Measurements from ENCODE around the gene TPO.
"Not testable (repeated sequence)": the region's sequence is repeated elsewhere in the genome, so short reads cannot be mapped to it uniquely, and the experiment has no call there.

Gene TPO

DNA sequence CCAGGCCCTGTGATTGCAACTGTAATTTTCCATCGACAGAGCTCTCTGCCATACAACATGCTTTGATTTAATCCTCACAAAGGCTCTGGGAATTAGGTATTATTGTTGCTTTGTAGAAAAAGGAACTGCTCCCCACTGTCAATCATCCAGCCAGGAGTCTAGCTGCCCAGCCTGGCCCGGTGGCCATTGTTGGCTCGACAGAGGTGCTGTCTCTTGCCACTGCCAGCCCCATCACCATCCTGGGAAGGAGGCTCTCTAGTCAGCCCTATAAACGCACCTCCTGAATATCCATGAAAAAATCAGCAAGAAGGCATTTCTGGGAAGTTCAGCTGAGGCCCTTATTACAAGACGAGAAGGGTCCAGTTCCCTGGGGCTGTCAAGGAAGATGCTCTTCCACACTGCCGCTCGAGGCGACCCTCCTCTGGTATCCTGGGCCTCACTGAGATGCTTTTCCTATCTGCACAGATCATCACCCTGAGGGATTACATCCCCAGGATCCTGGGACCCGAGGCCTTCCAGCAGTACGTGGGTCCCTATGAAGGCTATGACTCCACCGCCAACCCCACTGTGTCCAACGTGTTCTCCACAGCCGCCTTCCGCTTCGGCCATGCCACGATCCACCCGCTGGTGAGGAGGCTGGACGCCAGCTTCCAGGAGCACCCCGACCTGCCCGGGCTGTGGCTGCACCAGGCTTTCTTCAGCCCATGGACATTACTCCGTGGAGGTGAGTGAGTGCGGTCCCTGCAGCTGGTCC lies 71.0 kb downstream of the TPO start:
- no peak for DNase-seq (ENCODE audit: low read depth)

DNA sequence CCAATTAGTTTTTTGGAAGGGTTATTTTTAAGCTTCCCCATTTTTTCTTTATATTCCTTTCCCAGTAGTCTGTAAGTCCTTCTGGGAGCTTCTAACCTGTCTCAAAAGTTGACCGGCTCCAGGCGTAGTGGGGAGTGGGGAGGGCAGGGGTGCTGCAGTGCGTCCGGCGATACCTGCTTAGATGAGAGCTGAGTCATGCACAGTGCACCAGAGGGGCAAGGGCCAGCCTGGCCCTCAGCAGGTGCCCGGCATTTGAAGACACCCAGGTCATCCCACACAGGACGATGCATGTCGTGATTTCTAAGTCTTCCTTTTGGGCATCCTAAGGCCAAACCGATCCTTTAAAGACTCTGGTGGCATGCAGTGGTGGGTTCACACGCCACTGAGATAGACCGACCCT lies 73.4 kb downstream of the TPO start:
- DNase-seq (ENCODE audit: low read depth) = no peak

DNA sequence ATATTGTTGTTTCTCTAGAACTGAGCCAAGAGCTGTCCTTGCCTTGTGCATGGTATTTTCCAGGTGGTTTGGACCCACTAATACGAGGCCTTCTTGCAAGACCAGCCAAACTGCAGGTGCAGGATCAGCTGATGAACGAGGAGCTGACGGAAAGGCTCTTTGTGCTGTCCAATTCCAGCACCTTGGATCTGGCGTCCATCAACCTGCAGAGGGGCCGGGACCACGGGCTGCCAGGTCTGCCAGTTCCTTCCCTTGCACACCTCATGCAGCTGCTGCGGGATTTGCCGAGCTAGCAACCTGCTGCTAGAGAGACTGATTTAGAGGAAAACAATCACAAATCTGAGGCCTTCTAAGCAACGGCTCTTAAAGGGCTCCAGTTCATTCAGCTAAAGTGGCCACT lies 74.5 kb downstream of the TPO start:
- DNase-seq (ENCODE audit: low read depth) = no peak

DNA sequence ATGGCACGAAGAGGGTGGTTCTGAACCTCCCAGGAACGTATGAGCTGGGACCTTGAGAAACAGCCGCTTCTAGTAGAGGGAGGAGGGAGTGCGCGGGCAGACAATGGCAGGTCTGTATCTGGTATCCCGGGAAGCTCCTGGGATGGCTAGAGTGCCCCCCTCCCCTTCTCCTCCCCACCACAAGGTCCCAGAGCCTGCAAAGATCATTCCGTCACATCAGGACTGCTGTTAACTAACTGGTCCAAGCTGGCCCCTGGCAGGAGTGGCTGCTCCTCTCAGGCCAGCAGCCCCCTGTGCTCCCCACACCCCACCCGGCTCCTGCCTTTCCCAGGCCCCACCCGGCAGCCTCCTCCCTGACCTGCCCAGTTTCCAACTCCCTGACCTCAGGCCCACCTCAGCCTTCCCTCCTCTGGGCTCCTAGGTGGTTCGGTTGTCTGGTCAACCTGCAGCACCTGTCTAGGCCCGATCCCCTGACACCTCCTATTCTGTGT lies 75.0 kb downstream of the TPO start:
- DNase-seq (ENCODE audit: low read depth) = no peak

DNA sequence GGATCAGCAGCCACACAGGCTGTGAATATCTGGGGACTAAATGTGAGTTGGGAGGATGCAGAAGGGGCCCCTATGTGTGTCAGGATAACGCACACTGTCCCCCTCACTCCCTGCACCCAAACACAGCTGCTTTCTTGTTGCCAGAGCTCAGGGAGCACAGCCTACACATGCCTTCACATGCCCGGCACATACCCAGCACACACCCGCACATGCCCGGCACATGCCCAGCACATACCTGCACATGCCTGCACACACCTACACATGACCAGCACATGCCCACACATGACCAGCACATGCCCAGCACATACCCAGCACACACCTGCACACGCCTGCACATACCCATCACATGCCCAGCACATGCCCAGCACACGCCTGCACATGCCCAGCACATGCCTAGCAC lies 75.6 kb downstream of the TPO start:
- DNase-seq (ENCODE audit: low read depth) = no peak

DNA sequence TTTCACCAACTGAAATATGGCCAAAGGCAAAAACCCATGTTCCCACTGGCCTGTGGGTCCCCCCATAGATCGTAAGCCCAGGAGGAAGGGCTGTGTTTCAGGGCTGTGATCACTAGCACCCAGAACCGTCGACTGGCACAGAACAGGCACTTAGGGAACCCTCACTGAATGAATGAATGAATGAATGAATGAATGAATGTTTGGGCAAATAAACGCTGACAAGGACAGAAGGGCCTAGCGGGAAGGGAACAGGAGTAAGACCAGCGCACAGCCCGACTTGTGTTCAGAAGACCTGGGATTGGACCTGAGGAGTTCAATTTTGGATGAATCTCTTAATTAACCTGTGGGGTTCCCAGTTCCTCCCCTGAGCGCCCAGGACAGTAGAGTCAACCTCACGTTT lies 76.2 kb downstream of the TPO start:
- DNase-seq (ENCODE audit: low read depth) = no peak

DNA sequence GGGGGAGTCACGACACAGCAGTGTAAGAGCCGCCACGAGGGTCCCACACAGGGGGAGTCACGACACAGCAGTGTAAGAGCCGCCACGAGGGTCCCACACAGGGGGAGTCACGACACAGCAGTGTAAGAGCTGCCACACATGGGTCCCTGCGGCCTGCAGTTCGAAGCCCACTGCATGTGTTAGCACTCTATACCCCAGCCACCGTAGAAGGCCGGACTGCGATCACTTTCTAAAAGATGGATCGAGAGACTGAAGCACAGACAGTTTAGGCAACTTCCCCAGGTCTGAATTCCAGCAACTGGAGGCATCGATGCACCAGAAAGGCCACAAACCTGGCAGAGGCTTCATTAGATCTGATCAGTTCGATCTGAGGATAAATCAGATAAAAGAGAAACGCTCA lies 77.1 kb downstream of the TPO start:
- DNase-seq (ENCODE audit: low read depth) = not testable (repeated sequence)

DNA sequence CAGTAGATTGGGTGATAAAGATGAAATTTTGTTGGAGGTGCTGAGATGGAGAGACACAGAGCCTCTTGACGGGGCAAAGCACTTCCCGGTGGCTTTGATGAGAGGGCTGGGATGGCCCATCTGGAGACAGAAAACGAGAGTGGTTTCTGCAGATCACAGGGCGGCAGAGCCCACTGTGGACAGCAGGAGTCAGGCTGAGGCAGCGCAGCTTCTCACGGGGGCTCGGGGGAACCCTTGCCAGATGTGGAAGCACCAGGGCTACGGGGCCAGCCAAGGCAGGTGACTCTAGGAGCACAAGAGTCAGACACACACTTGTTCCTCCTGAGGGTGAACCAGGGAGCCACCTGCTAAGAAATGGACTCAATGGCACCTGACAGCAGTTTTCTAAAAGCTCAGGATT lies 78.5 kb downstream of the TPO start:
- DNase-seq (ENCODE audit: low read depth) = no peak

DNA sequence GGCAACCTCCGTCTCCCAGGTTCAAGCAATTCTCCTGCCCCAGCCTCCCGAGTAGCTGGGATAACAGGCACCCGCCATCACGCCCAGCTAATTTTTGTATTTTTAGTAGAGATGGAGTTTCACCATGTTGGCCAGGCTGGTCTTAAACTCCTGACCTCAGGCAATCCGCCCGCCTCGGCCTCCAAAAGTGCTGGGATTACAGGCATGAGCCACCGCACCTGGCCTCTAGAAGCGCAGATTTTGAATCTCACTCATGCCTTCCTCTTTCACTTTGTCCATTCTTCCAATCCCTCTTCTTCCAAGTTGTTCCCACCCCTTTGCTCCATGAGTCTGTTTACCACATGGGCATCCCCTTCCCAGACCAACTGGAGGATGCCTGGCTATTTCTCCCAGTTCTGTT lies 79.0 kb downstream of the TPO start:
- DNase-seq (ENCODE audit: low read depth) = not testable (repeated sequence)

DNA sequence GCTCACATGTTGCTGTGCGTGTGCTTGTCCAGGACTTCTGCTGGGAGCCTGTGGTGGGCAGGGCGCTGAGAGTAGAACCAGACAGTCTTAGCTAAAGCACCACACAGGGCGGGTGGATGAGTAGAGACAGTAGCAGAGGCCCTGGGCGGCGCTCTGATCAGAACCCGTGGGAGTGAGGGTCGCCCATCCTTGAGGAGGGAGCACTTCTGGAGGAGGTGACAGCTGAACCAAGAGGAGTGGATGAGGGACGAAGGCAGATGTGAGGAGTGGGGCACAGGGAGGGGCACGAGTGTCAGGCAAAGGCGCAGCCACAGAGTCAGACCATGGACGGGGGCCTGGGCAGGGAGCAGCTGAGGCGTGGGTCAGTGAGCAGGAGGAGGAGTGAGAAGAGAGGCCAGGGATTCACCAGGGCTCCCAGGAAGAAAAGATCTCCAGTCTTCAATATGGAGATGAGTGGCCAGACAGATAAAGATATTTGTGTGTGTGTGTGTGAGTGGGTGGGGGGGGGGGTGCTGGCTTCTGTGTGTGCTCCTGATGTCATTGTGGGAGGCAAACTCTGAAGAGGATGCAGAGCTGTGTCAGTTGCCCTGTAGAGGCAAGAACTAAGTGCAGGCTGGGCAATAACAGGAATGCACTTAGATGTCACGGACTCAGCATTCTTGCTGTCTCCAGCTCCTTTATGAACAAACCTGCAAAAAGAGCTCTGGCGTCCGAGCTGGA lies 79.6 kb downstream of the TPO start:
- DNase-seq (ENCODE audit: low read depth) = no peak

DNA sequence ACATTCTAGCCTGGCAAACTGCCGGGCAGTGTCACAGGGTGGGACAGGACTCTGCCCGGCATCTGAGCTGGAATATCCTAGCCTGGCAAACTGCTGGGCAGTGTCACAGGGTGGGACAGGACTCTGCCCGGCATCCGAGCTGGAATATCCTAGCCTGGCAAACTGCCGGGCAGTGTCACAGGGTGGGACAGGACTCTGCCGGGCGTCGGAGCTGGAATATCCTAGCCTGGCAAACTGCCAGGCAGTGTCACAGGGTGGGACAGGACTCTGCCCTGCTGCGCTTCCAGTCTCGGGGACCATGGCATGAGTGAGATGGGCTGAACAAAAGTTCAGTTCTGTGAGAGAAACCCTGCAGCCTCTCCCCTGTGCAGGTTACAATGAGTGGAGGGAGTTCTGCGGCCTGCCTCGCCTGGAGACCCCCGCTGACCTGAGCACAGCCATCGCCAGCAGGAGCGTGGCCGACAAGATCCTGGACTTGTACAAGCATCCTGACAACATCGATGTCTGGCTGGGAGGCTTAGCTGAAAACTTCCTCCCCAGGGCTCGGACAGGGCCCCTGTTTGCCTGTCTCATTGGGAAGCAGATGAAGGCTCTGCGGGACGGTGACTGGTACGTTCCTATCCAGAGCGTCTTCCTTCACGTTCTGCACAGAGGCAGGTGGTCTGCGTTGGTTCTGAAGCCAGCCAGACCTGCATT lies 80.3 kb downstream of the TPO start:
- DNase-seq (ENCODE audit: low read depth) = no peak

DNA sequence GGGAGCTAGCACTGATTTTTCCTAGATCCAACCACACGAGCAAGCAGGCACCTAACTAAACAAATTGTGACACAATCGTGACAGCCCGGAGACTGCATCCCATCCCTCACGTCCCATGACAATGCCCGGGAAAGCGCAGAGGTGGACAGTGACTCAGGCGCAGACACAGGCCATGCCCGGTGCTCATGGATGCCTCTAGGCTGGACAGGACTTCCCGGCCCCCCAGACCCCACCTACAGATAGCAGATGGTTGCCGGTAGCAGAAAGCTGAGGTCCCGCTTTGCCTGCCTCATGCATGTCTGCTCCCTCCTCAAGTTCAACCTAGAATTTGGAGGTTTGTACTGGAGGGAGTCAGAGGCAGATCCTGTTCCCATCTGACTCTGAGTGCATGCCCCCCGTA lies 81.0 kb downstream of the TPO start:
- no peak for DNase-seq (ENCODE audit: low read depth)

DNA sequence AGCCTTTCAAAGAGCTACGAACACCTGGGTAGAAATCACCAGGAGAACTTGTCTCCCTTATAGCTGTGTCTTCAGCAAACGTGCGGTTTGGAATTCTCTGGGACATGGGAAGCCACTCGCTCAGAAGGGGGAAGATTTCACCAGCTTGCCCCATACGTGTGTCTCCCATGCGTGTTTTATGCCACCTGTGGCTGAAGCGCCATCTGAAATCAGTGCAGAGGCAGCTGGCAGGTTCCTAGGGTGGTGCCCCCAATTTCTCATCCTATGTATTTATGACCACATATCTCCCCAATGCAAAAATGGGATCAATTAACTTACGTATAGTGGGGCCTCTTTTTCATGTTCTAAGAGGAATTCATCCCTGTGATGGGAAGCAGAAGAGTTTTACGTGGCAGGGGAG lies 81.6 kb downstream of the TPO start:
- no peak for DNase-seq (ENCODE audit: low read depth)

DNA sequence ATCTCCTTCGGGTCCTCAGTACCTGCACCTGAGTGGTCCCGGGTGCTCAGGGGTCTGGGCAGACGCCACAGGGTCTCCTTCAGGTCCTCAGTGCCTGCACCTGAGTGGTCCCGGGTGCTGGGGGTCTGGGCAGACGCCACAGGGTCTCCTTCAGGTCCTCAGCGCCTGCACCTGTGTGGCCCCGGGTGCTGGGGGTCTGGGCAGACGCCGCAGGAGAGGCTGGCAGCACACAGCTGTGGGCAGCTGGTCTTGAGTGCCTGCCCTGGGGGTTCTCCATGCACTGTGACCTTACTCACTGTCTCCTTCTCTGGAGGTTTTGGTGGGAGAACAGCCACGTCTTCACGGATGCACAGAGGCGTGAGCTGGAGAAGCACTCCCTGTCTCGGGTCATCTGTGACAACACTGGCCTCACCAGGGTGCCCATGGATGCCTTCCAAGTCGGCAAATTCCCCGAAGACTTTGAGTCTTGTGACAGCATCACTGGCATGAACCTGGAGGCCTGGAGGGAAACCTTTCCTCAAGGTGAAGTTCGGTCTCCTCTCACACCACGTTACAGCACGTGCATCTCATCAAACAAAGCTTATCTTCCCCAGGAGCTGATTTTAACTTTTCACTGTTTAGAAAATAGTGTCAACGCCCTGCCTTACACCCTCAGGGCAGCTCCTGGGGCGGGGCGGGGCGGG lies 82.6 kb downstream of the TPO start:
- DNase-seq (ENCODE audit: low read depth) = no peak

DNA sequence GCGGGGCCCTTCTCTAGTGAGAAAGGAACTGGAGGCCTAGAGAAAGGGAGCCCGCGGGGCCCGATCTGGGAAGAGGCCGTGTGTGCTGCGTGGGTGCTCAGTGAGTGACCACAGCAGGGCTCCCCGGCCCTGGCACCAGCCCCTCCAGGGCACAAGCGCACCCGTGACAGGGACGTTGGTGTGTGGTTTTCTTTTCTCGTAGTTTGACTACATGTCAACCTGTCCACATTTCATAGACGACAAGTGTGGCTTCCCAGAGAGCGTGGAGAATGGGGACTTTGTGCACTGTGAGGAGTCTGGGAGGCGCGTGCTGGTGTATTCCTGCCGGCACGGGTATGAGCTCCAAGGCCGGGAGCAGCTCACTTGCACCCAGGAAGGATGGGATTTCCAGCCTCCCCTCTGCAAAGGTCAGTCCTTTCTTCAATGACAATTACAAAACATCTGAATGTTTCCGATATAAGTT lies 83.1 kb downstream of the TPO start:
- DNase-seq (ENCODE audit: low read depth) = no peak

DNA sequence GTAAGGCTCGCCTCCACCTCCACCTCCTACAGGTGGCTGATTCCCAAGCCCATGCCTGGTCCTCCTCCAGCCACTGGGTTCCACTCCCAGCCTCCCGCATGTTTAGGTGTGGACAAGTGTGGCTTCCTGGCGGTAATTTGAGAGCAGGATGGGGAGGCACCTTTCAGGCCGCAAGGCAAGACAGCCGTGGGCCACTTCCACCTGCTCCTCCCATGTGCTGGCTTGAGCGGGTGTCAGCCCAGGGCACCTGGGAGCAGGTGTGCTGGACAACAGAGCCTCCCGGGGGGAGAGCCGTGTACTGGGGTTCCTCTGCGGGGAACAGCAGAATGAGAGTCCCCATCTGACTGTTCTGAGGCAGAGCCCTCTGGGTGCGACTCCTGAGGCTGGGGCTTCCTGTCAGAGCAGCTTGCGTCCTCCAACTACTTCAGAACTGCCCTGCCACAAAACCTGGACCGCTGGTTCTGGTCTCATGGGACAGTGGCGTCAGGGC lies 83.9 kb downstream of the TPO start:
- DNase-seq (ENCODE audit: low read depth) = no peak

DNA sequence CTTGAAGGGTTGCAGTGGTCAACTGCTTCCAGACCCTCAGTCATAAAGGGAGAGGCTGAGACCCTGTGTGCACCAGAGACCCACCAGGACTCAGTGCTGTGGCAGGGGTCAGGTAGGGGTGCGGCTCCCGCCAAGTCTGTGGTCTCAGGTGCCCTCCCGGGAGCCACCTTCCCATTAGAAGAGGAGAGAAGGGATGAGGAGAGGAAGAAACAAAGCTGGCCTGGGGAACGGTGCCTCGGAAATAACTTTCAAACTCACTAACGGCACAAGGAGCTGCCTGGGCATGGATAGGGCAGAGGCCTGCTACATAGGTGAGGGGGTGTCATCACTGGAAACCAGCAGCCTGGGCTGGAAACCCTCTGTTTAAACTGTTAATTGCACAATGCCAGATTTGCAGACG lies 84.9 kb downstream of the TPO start:
- no peak for DNase-seq (ENCODE audit: low read depth)

DNA sequence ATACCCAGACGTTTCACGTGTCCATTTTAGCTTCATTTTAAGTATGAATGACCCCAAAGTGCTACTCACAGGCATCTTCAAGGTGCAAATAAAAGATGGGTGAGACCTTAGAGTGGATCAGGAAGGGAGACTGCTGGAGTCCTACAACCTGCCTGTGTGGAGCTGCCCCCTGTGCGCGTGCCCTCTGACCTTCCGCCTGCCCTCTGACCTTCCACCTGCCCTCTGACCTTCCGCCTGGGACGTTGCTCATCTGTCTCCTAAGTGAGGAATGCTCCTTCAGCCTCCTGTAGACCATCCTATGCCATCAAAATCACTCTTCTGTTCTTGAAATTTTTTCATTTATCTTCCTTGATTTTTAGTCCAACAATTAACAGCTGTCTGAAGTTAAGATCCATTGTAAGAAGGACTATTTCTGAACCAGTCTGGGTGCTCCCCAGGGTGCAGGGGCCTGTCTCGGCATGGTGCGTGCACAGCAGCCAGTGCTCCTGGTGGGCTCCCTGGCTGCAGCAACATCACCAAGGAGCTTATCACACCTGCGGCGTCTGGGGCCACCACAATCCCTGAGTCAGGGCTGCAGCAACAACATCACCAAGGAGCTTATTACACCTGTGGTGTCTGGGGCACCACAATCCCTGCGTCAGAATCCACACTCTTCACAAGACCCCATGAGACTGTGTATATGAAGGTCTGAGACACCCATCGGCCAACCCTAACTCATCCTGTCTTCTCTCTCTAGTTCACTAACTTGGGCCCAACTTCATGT lies 86.0 kb downstream of the TPO start:
- DNase-seq (ENCODE audit: low read depth) = no peak

DNA sequence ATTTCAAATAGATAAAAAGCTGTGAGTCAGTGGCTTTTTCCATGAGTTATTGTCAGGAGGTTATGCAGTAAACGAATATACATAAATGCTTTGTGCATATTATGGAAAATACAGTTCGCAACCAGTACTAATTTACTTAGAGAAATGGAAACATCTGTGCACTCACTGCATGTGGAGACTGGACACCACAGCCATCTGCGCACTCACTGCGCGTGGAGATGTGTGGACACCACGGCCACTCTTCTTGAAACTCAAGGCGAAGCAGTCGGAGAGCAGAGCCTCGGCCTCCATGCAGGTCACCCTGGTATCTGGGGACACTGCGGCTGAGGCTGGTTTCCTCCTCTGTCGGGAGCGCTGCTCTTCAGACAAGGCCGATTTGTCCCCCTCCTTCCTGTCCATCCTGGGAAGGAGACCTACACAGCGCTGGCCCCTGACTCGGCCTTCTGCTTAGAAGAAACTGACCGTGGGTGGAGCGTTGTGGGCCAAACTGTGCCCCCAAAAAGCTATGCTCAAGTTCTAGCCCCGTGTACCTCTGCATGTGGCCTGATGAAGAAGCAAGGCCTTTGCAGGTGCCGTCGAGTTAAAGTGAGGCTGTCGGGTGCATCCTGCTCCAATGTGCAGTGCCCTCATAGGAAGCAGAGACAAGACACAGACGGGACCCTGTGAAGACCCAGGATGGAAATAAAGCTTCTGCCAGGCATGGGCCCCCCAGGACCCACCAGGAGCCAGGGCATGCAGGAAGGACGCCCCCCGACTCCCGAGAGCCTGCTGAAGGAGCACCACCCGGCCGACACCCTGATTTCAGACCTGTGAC lies 88.0 kb downstream of the TPO start:
- no peak for DNase-seq (ENCODE audit: low read depth)

DNA sequence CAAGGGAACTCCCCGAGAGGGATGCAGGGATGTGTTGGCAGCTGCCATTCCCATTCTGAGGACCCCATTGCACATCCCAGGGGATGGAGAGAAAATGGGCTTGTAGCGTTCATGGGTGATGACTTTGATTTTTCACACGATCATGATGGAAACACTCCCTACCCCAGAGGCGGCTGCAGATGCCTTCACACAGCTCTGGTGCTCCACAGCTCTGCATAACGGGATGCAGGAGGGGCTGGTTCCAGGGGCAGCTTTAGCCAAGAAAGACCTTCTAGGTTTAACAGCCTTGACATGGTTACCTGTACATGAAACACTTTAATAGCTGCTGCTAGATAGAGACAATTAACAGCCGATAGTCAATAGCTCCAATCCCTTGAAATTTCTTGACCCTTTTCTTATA lies 88.7 kb downstream of the TPO start:
- no peak for DNase-seq (ENCODE audit: low read depth)

DNA sequence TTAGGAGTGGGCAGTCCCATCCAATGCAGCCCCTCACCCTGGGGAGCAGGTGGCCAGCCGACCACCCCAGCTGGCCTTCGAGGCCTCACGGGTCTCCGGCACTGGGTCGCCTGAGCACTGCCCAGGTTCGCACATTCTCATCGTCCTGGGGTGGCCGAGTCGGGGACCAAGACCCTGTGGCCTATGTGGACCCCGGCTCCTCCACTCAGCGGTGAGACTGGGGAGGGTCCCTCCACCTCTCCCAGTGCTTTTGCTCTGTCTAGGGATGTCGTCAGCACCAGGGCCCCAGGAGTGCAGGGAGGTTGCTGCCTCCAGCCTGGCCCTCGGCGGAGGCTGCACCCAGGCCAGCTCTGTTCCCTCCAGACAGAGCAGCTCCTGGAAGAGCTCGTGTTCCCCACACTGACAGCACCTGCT lies 89.6 kb downstream of the TPO start:
- no peak for DNase-seq (ENCODE audit: low read depth)

All from activated gamma-delta T cell treated with anti-CD3 and anti-CD28 coated beads, Interleukin-2, amount 50 U/mL, for 16 hours (primary cell).